Measurements from ENCODE around the gene VAV3. TPM values are rescaled to one million over a fixed set of nuclear protein-coding genes. Genes with fewer than 3 reads are reported as not detected.

The VAV3 gene
- total RNA-seq, 5 donors from 2014 or later (not counting 1 experiment from before 2014, with no cell fraction given), result 3.7 to 13.4 (median 4.6) TPM

DNA sequence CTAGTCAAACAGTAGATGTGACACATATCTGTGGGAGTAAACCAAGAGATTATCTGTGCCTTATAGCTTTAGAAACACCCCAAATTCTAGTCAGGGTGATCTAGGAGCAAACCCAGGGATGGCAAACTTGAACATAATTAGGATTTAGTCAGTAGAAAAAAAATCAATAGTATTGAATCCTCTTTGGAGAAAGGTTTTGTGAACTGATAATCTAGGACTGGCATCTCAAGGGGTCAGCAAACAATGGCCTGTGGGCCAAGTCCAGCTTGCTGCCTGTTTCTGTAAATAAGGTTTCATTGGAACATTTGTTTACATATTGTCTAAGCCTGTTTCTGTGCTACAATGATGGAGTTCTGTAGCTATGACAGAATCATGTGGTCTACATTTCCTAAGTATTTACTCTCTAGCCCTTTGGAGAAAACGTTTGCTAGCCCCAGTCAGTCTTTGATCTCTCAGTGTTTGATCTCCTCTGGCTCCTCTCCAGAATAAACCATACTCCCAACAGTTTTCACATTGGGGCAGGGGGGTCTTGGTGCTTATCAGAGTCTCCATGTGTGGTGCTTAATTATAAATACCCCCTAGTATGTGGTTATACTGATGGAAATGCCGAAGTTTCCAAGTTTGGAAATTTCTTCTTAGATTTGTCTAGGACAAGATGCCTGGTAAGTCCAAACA is 438.3 kb downstream of the VAV3 start:
- Histone ChIP-seq H3K27me3 (replicated peaks in 1 of 2; ENCODE audit: control insufficient read depth in 2 of 2, extremely low read depth in 1 of 2, insufficient read depth in 2 of 2, low read length in 1 of 2) (no peaks in the 10 kb centered on the region), H3K27ac (ENCODE audit: low read length) (no peak overlapping the region), H3K4me3 (ENCODE audit: control insufficient read depth in 1 of 2, extremely low read depth in 1 of 2, low read length in 1 of 2) (no peak overlapping the region), H3K9me3 (no peaks in the 10 kb centered on the region), H3K4me1 (ENCODE audit: control insufficient read depth in 1 of 2, extremely low read depth in 1 of 2, insufficient read depth in 2 of 2, low read length in 2 of 2) (no peaks in the 10 kb centered on the region), H3K36me3 (ENCODE audit: control insufficient read depth in 2 of 2, extremely low read depth in 1 of 2, insufficient read depth in 1 of 2, low read length in 1 of 2) (no peaks in the 10 kb centered on the region)
- CTCF ChIA-PET, result no interaction called here
- H3K9me3 Mint-ChIP-seq, result no peaks in the 10 kb centered on the region
- POLR2A ChIA-PET, result interaction anchor here in 1 of 2 donors (0.6 kb wide), 1 partner anchor 76 kb away, joined by 3 read pairs; no protein-coding TSS in a partner anchor
- peaks cover 3 to 12% of the 10 kb centered on the region in 2 donors for H3K27me3 Mint-ChIP-seq
- no peaks in the 10 kb centered on the region for H3K36me3 Mint-ChIP-seq
- DNase-seq, result no peak
- H3K27ac Mint-ChIP-seq, result no peak overlapping the region
- no peaks in the 10 kb centered on the region for H3K4me1 Mint-ChIP-seq
- ATAC-seq (replicated peaks in 1 of 4), result no peak
- no peak overlapping the region for H3K4me3 Mint-ChIP-seq
- WGBS (ENCODE audit: insufficient coverage), result no CpG with 5 or more reads among the region's 2 CpGs

DNA sequence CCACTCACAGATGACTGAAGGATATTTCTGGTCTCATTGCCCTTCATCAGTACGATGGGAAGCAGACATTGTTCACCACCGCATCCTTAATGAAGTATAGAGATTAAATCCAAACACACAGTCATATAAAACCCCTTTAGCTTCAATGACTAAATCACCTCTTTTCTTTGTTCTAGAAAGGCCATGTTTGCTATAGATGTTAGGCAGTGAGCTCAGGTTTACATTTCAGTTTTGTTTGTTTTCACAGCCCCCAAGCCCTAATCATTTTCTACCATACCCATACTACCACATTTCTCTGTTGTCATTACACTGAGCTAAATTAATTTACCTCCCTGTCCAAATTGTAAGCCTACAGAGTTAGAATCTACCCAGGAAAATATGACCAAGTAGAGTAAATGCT is 439.0 kb downstream of the VAV3 start:
- no peaks in the 10 kb centered on the region for H3K9me3 Mint-ChIP-seq
- H3K9me3 ChIP-seq, result no peaks in the 10 kb centered on the region
- no peak for ATAC-seq (replicated peaks in 1 of 4)
- H3K27me3 ChIP-seq (replicated peaks in 1 of 2; ENCODE audit: control insufficient read depth in 2 of 2, extremely low read depth in 1 of 2, insufficient read depth in 2 of 2, low read length in 1 of 2), result no peaks in the 10 kb centered on the region
- no peak for DNase-seq
- WGBS (ENCODE audit: insufficient coverage), result no CpG with 5 or more reads among the region's 2 CpGs
- peaks cover 3 to 12% of the 10 kb centered on the region in 2 donors for H3K27me3 Mint-ChIP-seq
- no peaks in the 10 kb centered on the region for H3K4me1 ChIP-seq (ENCODE audit: control insufficient read depth in 1 of 2, extremely low read depth in 1 of 2, insufficient read depth in 2 of 2, low read length in 2 of 2)
- CTCF ChIA-PET, result no interaction called here
- no peaks in the 10 kb centered on the region for H3K36me3 Mint-ChIP-seq
- H3K4me3 Mint-ChIP-seq, result no peak overlapping the region
- POLR2A ChIA-PET, result interaction anchor here in 1 of 2 donors (0.6 kb wide), 1 partner anchor 75 kb away, joined by 3 read pairs; no protein-coding TSS in a partner anchor
- H3K36me3 ChIP-seq (ENCODE audit: control insufficient read depth in 2 of 2, extremely low read depth in 1 of 2, insufficient read depth in 1 of 2, low read length in 1 of 2), result no peaks in the 10 kb centered on the region
- H3K4me1 Mint-ChIP-seq, result no peaks in the 10 kb centered on the region
- H3K4me3 ChIP-seq (ENCODE audit: control insufficient read depth in 1 of 2, extremely low read depth in 1 of 2, low read length in 1 of 2), result no peak overlapping the region
- no peak overlapping the region for H3K27ac ChIP-seq (ENCODE audit: low read length)
- H3K27ac Mint-ChIP-seq, result no peak overlapping the region

DNA sequence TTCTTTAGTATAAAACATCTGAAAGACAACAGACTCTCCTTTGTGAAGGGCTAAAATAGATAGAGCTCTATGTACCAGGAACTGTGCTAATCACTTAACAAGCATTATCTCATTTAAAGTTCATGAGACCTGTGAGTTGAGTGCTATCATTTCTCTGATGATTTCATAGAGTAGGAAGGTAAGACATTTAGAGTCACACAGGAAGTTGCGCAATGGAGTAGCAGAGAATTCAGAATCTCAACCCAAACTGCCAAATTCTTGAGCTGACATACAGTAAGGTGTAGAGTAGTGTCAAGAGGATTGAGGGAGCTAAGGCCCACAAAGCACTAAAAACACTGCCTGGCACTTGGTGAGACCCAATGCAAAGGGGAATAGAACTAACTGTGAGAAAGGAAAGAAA is 439.8 kb downstream of the VAV3 start:
- H3K4me3 ChIP-seq (ENCODE audit: control insufficient read depth in 1 of 2, extremely low read depth in 1 of 2, low read length in 1 of 2), result no peak overlapping the region
- no peaks in the 10 kb centered on the region for H3K9me3 Mint-ChIP-seq
- CTCF ChIA-PET, result no interaction called here
- no peak overlapping the region for H3K4me3 Mint-ChIP-seq
- no peak overlapping the region for H3K27ac ChIP-seq (ENCODE audit: low read length)
- ATAC-seq (replicated peaks in 1 of 4) (no peak), DNase-seq (no peak)
- no peaks in the 10 kb centered on the region for H3K27me3 ChIP-seq (replicated peaks in 1 of 2; ENCODE audit: control insufficient read depth in 2 of 2, extremely low read depth in 1 of 2, insufficient read depth in 2 of 2, low read length in 1 of 2)
- no peaks in the 10 kb centered on the region for H3K9me3 ChIP-seq
- H3K4me1 ChIP-seq (ENCODE audit: control insufficient read depth in 1 of 2, extremely low read depth in 1 of 2, insufficient read depth in 2 of 2, low read length in 2 of 2), result no peaks in the 10 kb centered on the region
- no peak overlapping the region for H3K27ac Mint-ChIP-seq
- no CpG with 5 or more reads among the region's 1 CpG for WGBS (ENCODE audit: insufficient coverage)
- H3K36me3 ChIP-seq (ENCODE audit: control insufficient read depth in 2 of 2, extremely low read depth in 1 of 2, insufficient read depth in 1 of 2, low read length in 1 of 2), result no peaks in the 10 kb centered on the region
- POLR2A ChIA-PET, result no interaction called here
- H3K27me3 Mint-ChIP-seq, result peaks cover 3 to 9% of the 10 kb centered on the region in 2 donors
- no peaks in the 10 kb centered on the region for H3K36me3 Mint-ChIP-seq
- H3K4me1 Mint-ChIP-seq, result no peaks in the 10 kb centered on the region

DNA sequence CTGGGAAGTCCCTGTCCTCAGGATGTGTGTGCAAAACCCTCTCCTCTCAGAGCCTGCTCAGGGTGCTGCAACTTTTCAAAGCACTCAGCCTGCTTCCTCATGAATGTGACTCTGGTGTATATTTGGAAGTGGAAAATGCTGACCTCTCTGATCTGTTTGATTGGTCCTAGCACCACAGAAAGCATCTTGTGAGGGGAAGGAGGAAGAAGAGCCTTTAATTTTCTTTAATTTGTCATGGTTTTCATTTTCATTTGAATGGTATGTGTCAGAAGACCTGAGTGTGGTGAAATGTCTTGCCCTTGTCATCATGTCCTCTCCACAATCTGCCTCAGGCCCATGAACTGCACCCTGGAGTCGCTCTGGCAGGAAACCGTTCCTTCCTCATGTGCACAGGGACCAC is 440.7 kb downstream of the VAV3 start:
- ChIA-PET POLR2A (no interaction called here), CTCF (no interaction called here)
- Histone ChIP-seq H3K4me1 (ENCODE audit: control insufficient read depth in 1 of 2, extremely low read depth in 1 of 2, insufficient read depth in 2 of 2, low read length in 2 of 2) (no peaks in the 10 kb centered on the region), H3K27me3 (replicated peaks in 1 of 2; ENCODE audit: control insufficient read depth in 2 of 2, extremely low read depth in 1 of 2, insufficient read depth in 2 of 2, low read length in 1 of 2) (no peaks in the 10 kb centered on the region), H3K9me3 (no peaks in the 10 kb centered on the region), H3K4me3 (ENCODE audit: control insufficient read depth in 1 of 2, extremely low read depth in 1 of 2, low read length in 1 of 2) (no peak overlapping the region), H3K36me3 (ENCODE audit: control insufficient read depth in 2 of 2, extremely low read depth in 1 of 2, insufficient read depth in 1 of 2, low read length in 1 of 2) (no peaks in the 10 kb centered on the region), H3K27ac (ENCODE audit: low read length) (no peak overlapping the region)
- no peaks in the 10 kb centered on the region for H3K4me1 Mint-ChIP-seq
- ATAC-seq (replicated peaks in 1 of 4) (no peak), DNase-seq (no peak)
- no CpG with 5 or more reads among the region's 2 CpGs for WGBS (ENCODE audit: insufficient coverage)
- H3K9me3 Mint-ChIP-seq, result no peaks in the 10 kb centered on the region
- H3K36me3 Mint-ChIP-seq, result no peaks in the 10 kb centered on the region
- H3K4me3 Mint-ChIP-seq, result no peak overlapping the region
- H3K27ac Mint-ChIP-seq, result no peak overlapping the region
- peaks cover 3 to 9% of the 10 kb centered on the region in 2 donors for H3K27me3 Mint-ChIP-seq

DNA sequence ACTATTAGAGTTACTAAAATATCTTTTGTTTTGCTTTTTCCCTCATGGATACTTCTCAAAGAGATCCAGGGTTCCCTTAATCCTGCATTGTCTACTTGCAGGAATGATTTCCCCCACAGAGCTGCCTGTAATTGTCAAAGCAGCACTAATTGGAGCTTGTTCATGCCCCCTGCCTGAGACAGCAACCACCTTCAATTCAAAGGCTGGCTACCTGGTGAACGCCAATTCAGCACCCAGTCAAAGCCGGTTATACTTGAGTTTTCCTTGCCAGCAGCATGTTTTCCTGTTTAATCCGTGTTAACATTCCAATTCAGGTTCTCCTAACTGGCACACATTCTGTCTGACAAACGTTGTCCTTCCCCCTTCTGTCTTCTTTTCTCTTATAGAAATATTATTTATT is 441.2 kb downstream of the VAV3 start:
- ChIA-PET POLR2A (no interaction called here), CTCF (no interaction called here)
- DNase-seq (no peak), ATAC-seq (replicated peaks in 1 of 4) (no peak)
- no peaks in the 10 kb centered on the region for H3K36me3 ChIP-seq (ENCODE audit: control insufficient read depth in 2 of 2, extremely low read depth in 1 of 2, insufficient read depth in 1 of 2, low read length in 1 of 2)
- H3K9me3 Mint-ChIP-seq, result no peaks in the 10 kb centered on the region
- WGBS (ENCODE audit: insufficient coverage), result 58% methylated on average over 3 of the region's 4 CpGs
- H3K27ac Mint-ChIP-seq, result no peak overlapping the region
- no peaks in the 10 kb centered on the region for H3K4me1 ChIP-seq (ENCODE audit: control insufficient read depth in 1 of 2, extremely low read depth in 1 of 2, insufficient read depth in 2 of 2, low read length in 2 of 2)
- no peak overlapping the region for H3K4me3 ChIP-seq (ENCODE audit: control insufficient read depth in 1 of 2, extremely low read depth in 1 of 2, low read length in 1 of 2)
- no peak overlapping the region for H3K4me3 Mint-ChIP-seq
- no peaks in the 10 kb centered on the region for H3K36me3 Mint-ChIP-seq
- no peak overlapping the region for H3K27ac ChIP-seq (ENCODE audit: low read length)
- no peaks in the 10 kb centered on the region for H3K27me3 ChIP-seq (replicated peaks in 1 of 2; ENCODE audit: control insufficient read depth in 2 of 2, extremely low read depth in 1 of 2, insufficient read depth in 2 of 2, low read length in 1 of 2)
- peaks cover 2 to 9% of the 10 kb centered on the region in 2 donors for H3K27me3 Mint-ChIP-seq
- no peaks in the 10 kb centered on the region for H3K9me3 ChIP-seq
- H3K4me1 Mint-ChIP-seq, result no peaks in the 10 kb centered on the region

DNA sequence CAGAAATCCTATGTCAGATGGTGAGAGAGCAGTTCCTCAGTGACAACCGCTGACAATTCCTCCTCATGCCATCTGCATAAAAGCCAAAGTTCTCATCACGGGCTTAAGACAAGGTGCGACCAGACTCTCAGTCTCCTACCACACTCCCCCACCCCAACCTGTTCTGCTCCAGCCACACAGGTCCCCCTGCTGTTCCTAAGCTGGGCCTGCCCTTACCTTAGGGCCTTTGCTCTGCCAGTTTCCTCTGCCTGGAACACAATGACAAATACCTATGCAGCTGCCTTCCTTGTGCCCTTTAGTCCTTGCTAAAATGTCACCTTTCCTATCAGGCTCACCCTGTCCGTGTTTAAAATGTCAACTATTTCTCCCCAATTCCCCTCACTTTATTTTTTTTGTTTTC is 441.9 kb downstream of the VAV3 start:
- Mint-ChIP-seq H3K27me3 (peaks cover 0 to 4% of the 10 kb centered on the region in 2 donors), H3K36me3 (no peaks in the 10 kb centered on the region), H3K4me1 (no peaks in the 10 kb centered on the region), H3K27ac (no peak overlapping the region), H3K9me3 (no peaks in the 10 kb centered on the region), H3K4me3 (no peak overlapping the region)
- H3K4me3 ChIP-seq (ENCODE audit: control insufficient read depth in 1 of 2, extremely low read depth in 1 of 2, low read length in 1 of 2), result no peak overlapping the region
- ATAC-seq (replicated peaks in 1 of 4) (no peak), DNase-seq (no peak)
- no peaks in the 10 kb centered on the region for H3K4me1 ChIP-seq (ENCODE audit: control insufficient read depth in 1 of 2, extremely low read depth in 1 of 2, insufficient read depth in 2 of 2, low read length in 2 of 2)
- POLR2A ChIA-PET, result no interaction called here
- H3K27ac ChIP-seq (ENCODE audit: low read length), result no peak overlapping the region
- H3K36me3 ChIP-seq (ENCODE audit: control insufficient read depth in 2 of 2, extremely low read depth in 1 of 2, insufficient read depth in 1 of 2, low read length in 1 of 2), result no peaks in the 10 kb centered on the region
- H3K27me3 ChIP-seq (replicated peaks in 1 of 2; ENCODE audit: control insufficient read depth in 2 of 2, extremely low read depth in 1 of 2, insufficient read depth in 2 of 2, low read length in 1 of 2), result no peaks in the 10 kb centered on the region
- CTCF ChIA-PET, result no interaction called here
- 67% methylated on average over 4 of the region's 4 CpGs for WGBS (ENCODE audit: insufficient coverage)
- H3K9me3 ChIP-seq, result no peaks in the 10 kb centered on the region

All from T-cell (primary cell).